SU-DHL-6 (cell line): Measurements from ENCODE around the gene FBXW8.

Experiments
- CTCF ChIP-seq: fragments of 200-600 bp; sonication (generic); IDR thresholded peaks from one replicate; pipeline ENCODE4 v1.5.1; 2017; ENCODE audit warnings: antibody characterized with exemption, mild to moderate bottlenecking, low read length, moderate library complexity; ENCODE audit not compliant: insufficient read depth, poor library complexity, severe bottlenecking
- EZH2phosphoT487 ChIP-seq: fragments of 200-600 bp; sonication (generic), shearing (Covaris generic); conservative IDR thresholded peaks from 2 replicates; pipeline ENCODE4 v1.6.1; 2018; ENCODE audit warnings: mild to moderate bottlenecking, antibody characterized with exemption, low read length, moderate library complexity, mixed read lengths

- TF ChIP-seq CTCF: no peak
- TF ChIP-seq EZH2phosphoT487: no peak
Measured at GRCh38 chr12:117073611-117074010, 162.9 kb downstream of the FBXW8 start.
